ENCODE measurements around the gene USP43. TPM values are rescaled to one million over a fixed set of nuclear protein-coding genes. Genes with fewer than 3 reads are reported as not detected.
"Not testable (repeated sequence)": the region's sequence is repeated elsewhere in the genome, so short reads cannot be mapped to it uniquely, and the experiment has no call there.

Gene USP43
- total RNA-seq, 1 experiment from 2014 or later: 0.34 TPM

DNA sequence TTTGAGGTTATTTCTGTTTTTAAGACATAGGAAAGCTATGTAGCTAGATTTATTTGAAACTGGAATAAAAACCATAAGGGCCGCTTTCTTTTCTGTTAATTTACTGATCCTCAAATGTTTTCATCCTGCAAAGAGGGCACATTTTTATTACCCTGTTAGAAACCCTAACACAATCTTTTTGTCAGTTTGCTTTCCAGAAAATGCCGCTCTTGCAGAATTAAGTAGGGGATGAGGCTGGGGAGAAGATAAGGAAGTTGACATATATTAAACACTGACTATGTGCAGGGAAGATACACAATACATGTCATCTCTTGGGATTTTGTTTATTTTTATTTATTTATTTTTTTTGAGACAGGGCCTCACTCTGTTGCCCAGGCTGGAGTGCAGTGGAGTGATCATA is 15.7 kb downstream of the USP43 start:
- POLR2A ChIA-PET (ENCODE audit: low non-redundant PET): no interaction called here
- BruUV-seq (replicated peaks): no TSS peak
- H3K4me3 ChIP-seq (ENCODE audit: low read depth, low read length, poor library complexity, severe bottlenecking): no peak overlapping the region
- H3K27ac ChIP-seq (ENCODE audit: low read depth, low read length, poor library complexity, severe bottlenecking): no peak overlapping the region
- CTCF ChIA-PET: interaction anchor here (0.6 kb wide), 1 partner anchor 106 kb away, joined by 3 read pairs; no protein-coding TSS in a partner anchor
- DNase-seq (ENCODE audit: low spot score): no peak
- H3K36me3 ChIP-seq (ENCODE audit: insufficient read depth, low read length, poor library complexity, severe bottlenecking): no peaks in the 10 kb centered on the region
- intact Hi-C loops (cut with micrococcal nuclease; ENCODE audit: unreplicated experiment): no loop called here
- H3K4me1 ChIP-seq (ENCODE audit: insufficient read depth, low read length, poor library complexity, severe bottlenecking): no peaks in the 10 kb centered on the region
- peaks cover 11% of the 10 kb centered on the region for H3K27me3 ChIP-seq (replicated peaks; ENCODE audit: insufficient read depth, low read depth, low read length, poor library complexity)
- no peaks in the 10 kb centered on the region for H3K9me3 ChIP-seq (ENCODE audit: low read depth, low read length, poor library complexity, severe bottlenecking)
- no peak for TF ChIP-seq EZH2 (IDR thresholded peaks at IDR 0.05; ENCODE audit: borderline replicate concordance, low read depth, low read length, poor library complexity, severe bottlenecking)
- TF ChIP-seq, protein P1, sequence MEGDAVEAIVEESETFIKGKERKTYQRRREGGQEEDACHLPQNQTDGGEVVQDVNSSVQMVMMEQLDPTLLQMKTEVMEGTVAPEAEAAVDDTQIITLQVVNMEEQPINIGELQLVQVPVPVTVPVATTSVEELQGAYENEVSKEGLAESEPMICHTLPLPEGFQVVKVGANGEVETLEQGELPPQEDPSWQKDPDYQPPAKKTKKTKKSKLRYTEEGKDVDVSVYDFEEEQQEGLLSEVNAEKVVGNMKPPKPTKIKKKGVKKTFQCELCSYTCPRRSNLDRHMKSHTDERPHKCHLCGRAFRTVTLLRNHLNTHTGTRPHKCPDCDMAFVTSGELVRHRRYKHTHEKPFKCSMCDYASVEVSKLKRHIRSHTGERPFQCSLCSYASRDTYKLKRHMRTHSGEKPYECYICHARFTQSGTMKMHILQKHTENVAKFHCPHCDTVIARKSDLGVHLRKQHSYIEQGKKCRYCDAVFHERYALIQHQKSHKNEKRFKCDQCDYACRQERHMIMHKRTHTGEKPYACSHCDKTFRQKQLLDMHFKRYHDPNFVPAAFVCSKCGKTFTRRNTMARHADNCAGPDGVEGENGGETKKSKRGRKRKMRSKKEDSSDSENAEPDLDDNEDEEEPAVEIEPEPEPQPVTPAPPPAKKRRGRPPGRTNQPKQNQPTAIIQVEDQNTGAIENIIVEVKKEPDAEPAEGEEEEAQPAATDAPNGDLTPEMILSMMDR (conservative IDR thresholded peaks at IDR 0.05; ENCODE audit: low read depth, low read length): no peak

DNA sequence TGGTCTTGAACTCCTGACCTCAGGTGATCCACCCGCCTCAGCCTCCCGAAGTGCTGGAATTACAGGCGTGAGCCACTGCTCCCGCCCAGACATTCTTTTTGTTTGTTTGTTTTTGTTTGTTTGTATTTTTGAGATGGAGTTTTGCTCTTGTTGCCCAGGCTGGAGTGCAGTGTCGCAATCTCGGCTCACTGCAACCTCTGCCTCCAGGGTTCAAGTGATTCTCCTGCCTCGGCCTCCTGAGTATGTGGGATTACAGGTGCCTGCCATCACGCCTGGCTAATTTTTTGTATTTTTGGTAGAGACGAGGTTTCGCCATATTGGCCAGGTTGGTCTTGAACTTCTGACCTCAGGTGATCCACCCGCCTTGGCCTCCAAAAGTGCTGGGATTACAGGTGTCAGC is 18.2 kb downstream of the USP43 start:
- H3K27me3 ChIP-seq (replicated peaks; ENCODE audit: insufficient read depth, low read depth, low read length, poor library complexity); DNase-seq (ENCODE audit: low spot score); H3K36me3 ChIP-seq (ENCODE audit: insufficient read depth, low read length, poor library complexity, severe bottlenecking); BruUV-seq (replicated peaks); H3K4me1 ChIP-seq (ENCODE audit: insufficient read depth, low read length, poor library complexity, severe bottlenecking); POLR2A ChIA-PET (ENCODE audit: low non-redundant PET); CTCF ChIA-PET; intact Hi-C loops (cut with micrococcal nuclease; ENCODE audit: unreplicated experiment); H3K4me3 ChIP-seq (ENCODE audit: low read depth, low read length, poor library complexity, severe bottlenecking); H3K27ac ChIP-seq (ENCODE audit: low read depth, low read length, poor library complexity, severe bottlenecking); H3K9me3 ChIP-seq (ENCODE audit: low read depth, low read length, poor library complexity, severe bottlenecking): not testable (repeated sequence)

DNA sequence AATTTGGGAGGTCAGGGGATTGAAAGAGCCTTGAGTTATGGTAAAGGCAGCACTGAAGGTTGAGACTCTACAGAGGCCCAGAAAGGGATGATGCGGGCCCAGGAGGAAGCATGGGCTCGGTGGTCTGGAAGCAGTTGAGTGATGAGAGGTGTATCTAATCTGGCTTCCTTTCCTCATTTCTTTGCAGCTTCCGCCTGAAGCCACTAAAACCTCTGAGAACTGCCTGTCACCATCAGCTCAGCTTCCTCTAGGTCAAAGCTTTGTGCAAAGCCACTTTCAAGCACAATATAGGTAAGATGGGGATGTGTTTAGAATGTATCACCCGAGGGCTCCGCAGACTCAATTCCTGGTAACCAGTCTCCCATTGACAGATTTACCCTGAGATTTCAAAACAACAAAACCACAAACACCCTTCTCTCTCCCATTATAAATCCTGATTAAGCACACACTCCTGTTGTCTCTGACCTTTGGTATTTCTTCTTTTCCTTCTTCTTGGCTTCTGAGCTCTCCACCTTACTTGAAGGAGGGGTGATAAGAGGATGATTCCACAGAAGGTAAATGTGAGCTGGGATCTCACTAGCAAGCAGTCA is 21.2 kb downstream of the USP43 start:
- Histone ChIP-seq H3K36me3 (ENCODE audit: insufficient read depth, low read length, poor library complexity, severe bottlenecking) (no peaks in the 10 kb centered on the region), H3K4me1 (ENCODE audit: insufficient read depth, low read length, poor library complexity, severe bottlenecking) (no peaks in the 10 kb centered on the region), H3K27me3 (replicated peaks; ENCODE audit: insufficient read depth, low read depth, low read length, poor library complexity) (peaks cover 30% of the 10 kb centered on the region), H3K27ac (ENCODE audit: low read depth, low read length, poor library complexity, severe bottlenecking) (no peak overlapping the region), H3K4me3 (ENCODE audit: low read depth, low read length, poor library complexity, severe bottlenecking) (no peak overlapping the region), H3K9me3 (ENCODE audit: low read depth, low read length, poor library complexity, severe bottlenecking) (no peaks in the 10 kb centered on the region)
- no peak for DNase-seq (ENCODE audit: low spot score)
- BruUV-seq (replicated peaks): no TSS peak
- ChIA-PET POLR2A (ENCODE audit: low non-redundant PET) (no interaction called here), CTCF (no interaction called here)
- intact Hi-C loops (cut with micrococcal nuclease; ENCODE audit: unreplicated experiment): no loop called here
- no peak for TF ChIP-seq EZH2 (IDR thresholded peaks at IDR 0.05; ENCODE audit: borderline replicate concordance, low read depth, low read length, poor library complexity, severe bottlenecking)
- TF ChIP-seq, protein P1 (conservative IDR thresholded peaks at IDR 0.05; ENCODE audit: low read depth, low read length): no peak

DNA sequence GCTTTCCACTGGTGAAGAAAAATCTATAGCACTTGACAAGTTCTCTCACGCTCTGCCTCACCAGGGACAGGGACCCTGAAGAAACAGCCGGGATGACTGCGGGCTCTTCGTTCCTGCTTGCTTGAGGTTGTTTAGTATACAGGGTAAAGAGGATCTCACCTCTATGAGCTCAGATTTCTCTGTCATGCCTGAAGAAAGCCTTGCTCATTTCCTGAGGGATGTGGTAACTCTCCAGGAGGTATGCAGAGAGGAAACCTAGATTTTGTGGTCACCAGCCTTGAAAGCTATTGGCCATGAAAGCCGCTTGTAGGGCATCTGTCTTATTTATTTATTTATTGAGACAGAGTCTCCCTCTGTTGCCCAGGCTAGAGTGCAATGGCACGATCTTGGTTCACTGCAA is 23.2 kb downstream of the USP43 start:
- H3K4me1 ChIP-seq (ENCODE audit: insufficient read depth, low read length, poor library complexity, severe bottlenecking): no peaks in the 10 kb centered on the region
- no peaks in the 10 kb centered on the region for H3K36me3 ChIP-seq (ENCODE audit: insufficient read depth, low read length, poor library complexity, severe bottlenecking)
- CTCF ChIA-PET: no interaction called here
- H3K4me3 ChIP-seq (ENCODE audit: low read depth, low read length, poor library complexity, severe bottlenecking): no peak overlapping the region
- H3K27ac ChIP-seq (ENCODE audit: low read depth, low read length, poor library complexity, severe bottlenecking): no peak overlapping the region
- no TSS peak for BruUV-seq (replicated peaks)
- POLR2A ChIA-PET (ENCODE audit: low non-redundant PET): no interaction called here
- intact Hi-C loops (cut with micrococcal nuclease; ENCODE audit: unreplicated experiment): no loop called here
- DNase-seq (ENCODE audit: low spot score): peak; percentile 17
- peaks cover 33% of the 10 kb centered on the region for H3K27me3 ChIP-seq (replicated peaks; ENCODE audit: insufficient read depth, low read depth, low read length, poor library complexity)
- no peaks in the 10 kb centered on the region for H3K9me3 ChIP-seq (ENCODE audit: low read depth, low read length, poor library complexity, severe bottlenecking)
- no peak for TF ChIP-seq EZH2 (IDR thresholded peaks at IDR 0.05; ENCODE audit: borderline replicate concordance, low read depth, low read length, poor library complexity, severe bottlenecking)
- TF ChIP-seq, protein P1 (conservative IDR thresholded peaks at IDR 0.05; ENCODE audit: low read depth, low read length): no peak
